ENCODE data around the gene DESI1. TPM values are rescaled to one million over a fixed set of nuclear protein-coding genes. Genes with fewer than 3 reads are reported as not detected.
"Not testable (repeated sequence)": the region's sequence is repeated elsewhere in the genome, so short reads cannot be mapped to it uniquely, and the experiment has no call there.

The DESI1 gene
- total RNA-seq, 1 donor from 2014 or later: 38.7 TPM

DNA sequence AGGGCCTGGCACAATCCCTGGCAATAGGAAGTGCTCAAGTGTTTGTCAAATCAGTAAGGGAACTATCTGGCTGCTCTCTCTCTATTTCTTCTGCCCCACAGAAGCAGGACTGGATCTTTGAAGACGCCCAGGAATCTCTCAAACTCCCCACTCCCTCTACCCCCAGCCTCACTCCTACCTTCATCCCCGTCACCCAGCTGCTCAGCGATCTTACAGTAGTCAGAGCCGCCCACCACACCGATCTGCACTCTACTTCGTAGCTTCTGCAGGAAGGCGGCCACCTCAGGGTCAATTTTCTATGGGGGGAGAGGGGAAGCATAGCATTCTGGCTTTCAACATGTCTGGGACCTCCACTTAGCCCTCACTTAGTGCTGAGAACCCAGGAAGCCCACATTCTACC is 34.9 kb downstream of the DESI1 start:
- no peak for DNase-seq (ENCODE audit: low spot score)

DNA sequence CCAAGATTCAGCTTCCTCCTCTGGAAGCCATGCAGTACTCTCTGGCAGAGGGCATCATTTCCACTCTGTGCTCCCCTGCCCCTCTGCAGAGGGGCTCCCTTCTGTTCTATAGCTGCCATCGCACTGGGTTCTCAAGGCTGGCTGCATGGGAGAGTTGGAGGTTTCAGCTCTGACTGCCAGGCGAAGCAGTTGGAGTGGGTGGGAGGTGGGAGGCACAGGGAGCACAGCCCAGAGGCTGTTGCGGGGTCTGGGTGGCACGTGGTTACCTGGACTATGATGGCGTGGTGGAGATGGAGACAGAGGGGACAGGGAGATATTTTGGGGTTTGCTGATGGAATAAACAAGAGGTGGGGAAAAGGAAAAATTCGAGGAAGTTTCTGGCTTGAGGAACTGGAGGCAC is 36.0 kb downstream of the DESI1 start:
- no peak for DNase-seq (ENCODE audit: low spot score)

DNA sequence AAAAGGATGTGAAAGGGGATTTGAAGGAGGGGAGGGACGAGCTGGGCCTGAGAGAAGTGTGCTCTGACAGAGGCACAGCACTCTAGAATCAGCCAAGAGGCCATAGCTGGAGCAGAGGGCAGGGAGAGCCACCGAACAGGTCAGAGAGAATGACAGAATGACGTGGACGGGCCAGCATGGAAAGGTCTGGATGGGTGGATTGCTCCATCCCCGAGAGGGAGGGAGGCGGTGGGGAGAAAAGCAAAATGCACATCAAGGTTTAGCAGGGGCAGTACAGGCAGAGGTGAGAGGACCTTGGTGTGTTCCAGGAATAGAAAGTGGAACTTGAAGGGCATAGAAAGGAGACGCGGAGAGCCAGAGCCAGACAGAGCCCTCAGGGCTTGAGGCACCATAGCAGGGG is 38.1 kb downstream of the DESI1 start:
- DNase-seq (ENCODE audit: low spot score): no peak

DNA sequence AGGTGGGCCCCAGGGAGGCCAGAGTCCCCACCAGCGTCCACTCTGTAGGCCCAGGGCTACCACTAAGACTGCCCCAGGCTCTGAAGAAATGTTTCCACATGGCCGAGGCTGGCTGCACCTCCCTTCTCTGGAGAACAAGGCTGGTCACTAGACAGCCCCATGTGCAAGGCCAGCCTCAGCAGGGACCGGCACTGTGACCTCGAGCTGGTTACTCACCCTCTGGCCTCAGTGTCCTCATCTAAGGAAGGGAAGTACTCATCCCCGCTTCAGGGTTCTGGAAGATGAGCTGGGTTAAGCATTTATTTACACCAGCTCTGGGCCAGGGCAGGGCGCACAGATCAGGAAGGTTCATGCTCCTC is 40.9 kb downstream of the DESI1 start:
- DNase-seq (ENCODE audit: low spot score): no peak

GRCh38 chr22:41579297-41579996 is 41.4 kb downstream of the DESI1 start:
- DNase-seq (ENCODE audit: low spot score): no peak

DNA sequence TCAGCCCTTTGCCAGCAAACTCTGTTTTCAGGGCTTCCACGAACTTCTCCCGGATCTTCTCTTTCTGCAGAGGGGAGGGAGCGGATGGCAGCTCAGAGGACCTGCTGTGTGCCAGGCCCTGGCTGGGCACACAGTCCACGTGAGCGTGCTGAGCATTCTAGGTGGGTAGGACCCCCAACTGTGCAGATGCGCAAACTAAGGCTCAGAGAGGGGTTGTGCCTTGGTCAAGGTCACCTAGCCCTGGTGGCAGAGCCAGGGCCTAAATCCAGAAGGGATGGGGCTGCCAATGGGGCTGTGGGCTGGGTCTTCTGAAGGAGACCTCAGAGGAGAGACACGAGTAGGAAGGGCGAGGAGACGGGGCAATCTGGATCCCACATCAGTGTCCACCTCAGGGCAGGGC is 42.0 kb downstream of the DESI1 start:
- no peak for DNase-seq (ENCODE audit: low spot score)

DNA sequence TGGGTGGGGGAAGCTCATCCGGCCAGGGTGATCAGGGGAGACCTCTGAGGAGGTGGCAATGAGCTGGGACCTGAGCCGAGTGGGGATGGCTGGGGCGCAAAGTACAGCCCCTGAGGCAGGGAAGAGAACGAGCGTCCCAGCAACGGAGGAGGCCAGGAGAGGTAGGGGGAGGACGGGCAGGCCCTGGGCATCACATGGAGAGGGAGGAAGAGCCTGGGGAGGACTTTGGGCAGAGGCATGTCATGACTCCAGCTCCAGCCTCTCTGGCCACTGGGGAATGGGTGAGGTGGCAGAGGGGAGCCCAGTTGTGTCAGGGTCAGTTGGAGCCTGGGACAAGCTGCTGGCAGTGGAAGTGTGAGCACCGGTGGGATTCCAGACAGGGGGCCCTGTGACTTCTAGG is 42.7 kb downstream of the DESI1 start:
- no peak for DNase-seq (ENCODE audit: low spot score)

GRCh38 chr22:41576877-41577276 is 44.0 kb downstream of the DESI1 start:
- no peak for DNase-seq (ENCODE audit: low spot score)

DNA sequence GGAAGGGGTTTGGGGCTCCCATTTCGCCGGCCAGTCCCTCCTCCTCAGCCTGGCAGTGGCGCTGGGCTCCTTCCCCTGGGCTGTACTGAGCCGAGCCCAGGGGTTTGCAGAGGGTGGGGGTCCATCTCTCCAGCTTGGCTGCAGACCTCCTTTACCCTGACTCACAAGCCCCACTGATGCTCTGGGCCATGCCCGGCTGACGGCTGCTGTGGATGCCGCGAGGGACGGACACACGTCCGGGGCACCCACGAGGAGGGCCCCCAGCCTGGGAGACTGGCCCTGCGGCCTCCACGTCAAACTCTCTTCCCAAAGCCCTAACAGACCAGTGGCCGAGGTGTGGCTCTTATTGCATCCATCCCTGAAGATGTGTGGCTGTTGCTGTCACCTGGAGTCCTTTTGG is 45.3 kb downstream of the DESI1 start:
- no peak for DNase-seq (ENCODE audit: low spot score)

GRCh38 chr22:41574847-41575381 is 45.9 kb downstream of the DESI1 start:
- peak; percentile 57 for DNase-seq (ENCODE audit: low spot score)

DNA sequence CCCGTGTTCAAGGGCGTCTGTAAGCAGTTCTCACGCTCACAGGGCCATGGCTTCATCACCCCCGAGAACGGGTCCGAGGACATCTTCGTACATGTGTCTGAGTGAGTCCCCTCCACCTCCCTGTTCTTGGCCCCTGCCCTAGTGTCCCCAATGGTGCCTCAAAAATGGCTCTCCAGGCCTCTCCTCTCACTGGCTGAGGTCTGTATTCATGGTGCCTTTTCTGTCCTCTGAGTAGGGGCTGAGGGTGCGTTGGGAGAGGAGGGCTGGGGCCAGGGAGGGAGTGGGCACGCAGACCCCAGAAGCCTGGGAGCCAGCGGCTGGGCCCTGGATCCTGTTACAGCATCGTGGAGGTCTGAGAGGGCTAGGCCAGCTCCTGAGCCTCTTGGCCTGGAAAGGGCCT is 47.2 kb downstream of the DESI1 start:
- no peak for DNase-seq (ENCODE audit: low spot score)

- not testable (repeated sequence) for DNase-seq (ENCODE audit: low spot score)
Observed at GRCh38 chr22:41572305-41572704, 48.5 kb downstream of the DESI1 start.

GRCh38 chr22:41571786-41572185 is 49.1 kb downstream of the DESI1 start:
- no peak for DNase-seq (ENCODE audit: low spot score)

GRCh38 chr22:41570221-41570620 is 50.6 kb downstream of the DESI1 start:
- no peak for DNase-seq (ENCODE audit: low spot score)

DNA sequence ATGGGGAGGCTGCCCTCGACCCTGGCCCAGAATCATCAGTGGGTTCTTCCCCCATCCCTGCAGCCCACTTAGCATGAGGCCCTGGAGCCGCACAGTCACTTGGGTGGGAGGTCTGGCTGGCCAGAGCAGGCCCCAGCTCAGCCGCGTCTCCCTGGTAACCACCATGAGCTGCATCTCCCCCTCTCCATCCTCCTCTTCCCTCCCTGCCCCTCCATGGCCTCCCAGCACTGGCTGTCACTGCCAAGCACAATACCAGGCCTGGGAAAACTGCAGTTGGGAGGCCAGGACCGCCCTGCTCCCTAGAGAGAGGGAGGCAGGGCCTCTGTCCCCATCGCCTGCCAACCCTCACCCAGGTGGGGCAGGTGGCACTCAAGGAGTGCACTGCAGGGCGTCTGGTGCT is 52.0 kb downstream of the DESI1 start:
- DNase-seq (ENCODE audit: low spot score): no peak

- DNase-seq (ENCODE audit: low spot score): no peak
Observed at GRCh38 chr22:41567512-41567768, 53.4 kb downstream of the DESI1 start.

GRCh38 chr22:41565403-41566054 is 55.3 kb downstream of the DESI1 start:
- no peak for DNase-seq (ENCODE audit: low spot score)

GRCh38 chr22:41564563-41564962 is 56.3 kb downstream of the DESI1 start:
- DNase-seq (ENCODE audit: low spot score): no peak

- DNase-seq (ENCODE audit: low spot score): no peak
Observed at GRCh38 chr22:41563051-41563711, 57.7 kb downstream of the DESI1 start.

DNA sequence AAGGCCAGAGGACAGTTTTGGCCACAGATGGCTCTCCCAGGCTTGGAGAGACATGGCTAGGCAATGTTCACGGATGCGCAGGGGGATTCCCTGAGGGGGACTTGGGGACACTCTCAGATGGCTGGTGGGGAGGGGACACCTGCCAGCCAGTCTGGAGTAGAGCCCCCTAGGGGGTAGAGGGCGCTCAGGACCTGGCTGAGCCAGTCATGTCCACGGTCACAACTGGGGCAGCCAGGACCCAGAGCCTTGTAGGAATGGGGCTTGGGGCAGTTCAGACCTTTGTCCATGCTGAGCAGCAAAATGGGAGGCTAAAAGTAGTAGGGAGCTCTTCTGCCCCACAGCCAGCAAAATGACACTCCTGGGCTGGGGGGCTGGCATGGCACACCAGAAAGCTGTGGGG is 58.4 kb downstream of the DESI1 start:
- DNase-seq (ENCODE audit: low spot score): no peak

DNA sequence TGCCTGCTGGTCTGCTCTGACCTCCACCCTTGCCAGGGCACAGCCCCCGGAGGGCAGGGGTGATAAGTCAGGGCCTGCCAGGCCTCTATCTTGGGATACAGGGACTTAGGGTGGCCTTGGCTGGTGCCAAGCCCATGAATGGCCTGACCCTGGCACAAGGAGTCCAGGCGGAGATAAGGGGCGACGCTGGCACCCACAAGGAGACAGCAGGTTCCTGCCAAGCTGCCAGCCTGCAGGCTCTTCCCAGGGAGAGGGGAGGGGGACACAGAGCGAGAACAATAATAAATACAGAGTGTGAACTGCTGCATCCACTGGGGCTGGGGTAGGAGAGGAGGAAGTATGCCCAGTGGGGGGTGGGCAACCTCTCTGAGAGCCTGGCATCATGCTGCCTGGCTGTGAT is 59.1 kb downstream of the DESI1 start:
- no peak for DNase-seq (ENCODE audit: low spot score)

GRCh38 chr22:41561335-41561734 is 59.5 kb downstream of the DESI1 start:
- DNase-seq (ENCODE audit: low spot score): no peak

GRCh38 chr22:41560095-41560471 is 60.8 kb downstream of the DESI1 start:
- DNase-seq (ENCODE audit: low spot score): no peak

All from ureter (tissue), 1 donor.